Suprapubic skin (tissue), 4 donors: ENCODE data around the gene HOXC13. TPM values are rescaled to one million over a fixed set of nuclear protein-coding genes. Genes with fewer than 3 reads are reported as not detected.

Source experiments
- DNase-seq, 2 donors: peaks; one replicate each; pipeline ENCODE4 v3.0.0-alpha.2; 2019; ENCODE audit warnings: low spot score in 2 of 2
- H3K27ac ChIP-seq: fragments of 200-600 bp; sonication (generic); one replicate; pipeline ENCODE4 v1.5.1; 2019
- H3K27me3 ChIP-seq: fragments of 200-600 bp; sonication (generic); one replicate; pipeline ENCODE4 v1.5.1; 2019
- H3K36me3 ChIP-seq: fragments of 200-600 bp; sonication (generic); one replicate; pipeline ENCODE4 v1.5.1; 2019
- H3K4me1 ChIP-seq: fragments of 200-600 bp; sonication (generic); one replicate; pipeline ENCODE4 v1.5.1; 2019
- H3K4me3 ChIP-seq: fragments of 200-600 bp; sonication (generic); one replicate; pipeline ENCODE4 v1.5.1; 2019; ENCODE audit warnings: mild to moderate bottlenecking
- H3K9me3 ChIP-seq: fragments of 200-600 bp; sonication (generic); one replicate; pipeline ENCODE4 v1.5.1; 2019
- CTCF ChIP-seq, 2 donors: fragments of 200-600 bp in 1 of 2; fragments of 450-650 bp in 1 of 2; sonication (generic) in 1 of 2; IDR thresholded peaks; one replicate each; pipeline ENCODE4 v1.5.1; 2016 to 2019; ENCODE audit warnings: antibody characterized with exemption in 2 of 2, mild to moderate bottlenecking in 1 of 2, moderate library complexity in 1 of 2
- EP300 ChIP-seq: sonication (generic); formaldehyde crosslinking; IDR thresholded peaks from one replicate; pipeline ENCODE4 v1.6.1; 2017; ENCODE audit warnings: antibody characterized with exemption
- POLR2A ChIP-seq, 2 donors: fragments of 450-650 bp; IDR thresholded peaks; one replicate each; pipeline ENCODE4 v1.6.1; 2017; ENCODE audit warnings: antibody characterized with exemption in 2 of 2, mild to moderate bottlenecking in 2 of 2, moderate library complexity in 2 of 2
- POLR2AphosphoS5 ChIP-seq, 3 donors: sonication (generic); formaldehyde crosslinking; IDR thresholded peaks; one replicate each; pipeline ENCODE4 v1.6.1; 2017; ENCODE audit warnings: antibody characterized with exemption in 3 of 3
- WGBS: methylation state at CpG from one replicate; pipeline ENCODE4 v1.1.5; 2018; 5-methylcytosine and 5-hydroxymethylcytosine counted together
- total RNA-seq, 4 donors: library from RNA; depleted of rRNA; stranded (reverse); fragments of >200 nt; gene quantifications; one replicate each; pipeline ENCODE4 v1.1.0, GENCODE V29; 2016

The HOXC13 gene
- total RNA-seq, 4 donors from 2014 or later: 5.3 to 16.7 (median 10.2) TPM

DNA sequence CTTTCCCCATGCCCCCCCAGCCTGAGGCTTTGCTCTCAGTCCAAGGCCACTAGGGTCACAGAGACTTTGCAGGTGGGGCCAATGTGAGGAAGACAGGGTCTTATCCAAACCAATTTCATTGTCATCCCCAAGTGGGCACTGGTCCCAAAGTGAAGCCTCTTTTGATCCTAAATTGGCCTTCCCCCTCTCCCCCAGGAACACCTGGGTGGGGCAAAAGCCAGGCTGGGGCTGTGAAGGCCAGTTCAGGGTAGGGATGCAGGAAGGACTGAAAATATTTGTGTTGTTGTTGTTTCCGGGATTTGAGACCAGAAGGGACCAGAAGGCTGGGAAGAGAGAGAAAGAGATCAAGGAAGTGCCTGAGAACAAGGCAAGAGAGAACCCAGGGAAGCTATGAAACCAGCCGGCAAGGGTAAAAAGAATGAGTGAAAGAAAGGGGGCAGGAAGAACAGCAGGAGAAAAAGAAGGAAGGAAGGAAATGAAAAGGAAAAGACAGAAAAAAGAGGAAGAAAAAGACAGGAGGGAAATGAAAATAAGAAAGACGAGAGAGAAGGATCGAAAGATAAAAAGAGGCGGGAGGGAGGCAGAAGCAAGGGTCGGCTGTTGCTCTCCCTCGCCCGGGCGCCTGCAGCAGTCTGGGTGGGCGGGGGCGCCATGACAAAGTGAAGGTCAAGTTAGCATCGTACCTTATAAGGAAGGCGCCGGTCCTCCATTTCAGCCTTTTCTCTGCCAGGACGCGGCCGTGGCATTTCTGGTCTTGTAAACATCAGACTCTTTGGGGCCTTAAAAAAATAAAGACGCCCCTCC lies 26.9 kb downstream of the HOXC13 start:
- Histone ChIP-seq H3K9me3 (no peaks in the 10 kb centered on the region), H3K27ac (no peak overlapping the region), H3K27me3 (peaks cover 85% of the 10 kb centered on the region), H3K4me3 (no peak overlapping the region), H3K4me1 (peaks cover 9% of the 10 kb centered on the region), H3K36me3 (no peaks in the 10 kb centered on the region)
- no peak for DNase-seq
- 43% methylated on average over 18 of the region's 18 CpGs for WGBS
- TF ChIP-seq EP300 (no peak), POLR2AphosphoS5 (IDR thresholded peaks at IDR 0.05) (no peak), CTCF (IDR thresholded peaks at IDR 0.05) (no peak), POLR2A (IDR thresholded peaks at IDR 0.05) (no peak)

- Histone ChIP-seq H3K27me3 (peaks cover 84% of the 10 kb centered on the region), H3K27ac (no peak overlapping the region), H3K4me1 (peaks cover 6% of the 10 kb centered on the region), H3K9me3 (no peaks in the 10 kb centered on the region), H3K4me3 (no peak overlapping the region), H3K36me3 (no peaks in the 10 kb centered on the region)
- TF ChIP-seq EP300: no peak
- TF ChIP-seq POLR2A (IDR thresholded peaks at IDR 0.05): no peak
- TF ChIP-seq CTCF (IDR thresholded peaks at IDR 0.05): no peak
- TF ChIP-seq POLR2AphosphoS5 (IDR thresholded peaks at IDR 0.05): no peak
- 55% methylated on average over 15 of the region's 15 CpGs for WGBS
- no peak for DNase-seq
Observed at GRCh38 chr12:53966085-53966384, 27.4 kb downstream of the HOXC13 start.

DNA sequence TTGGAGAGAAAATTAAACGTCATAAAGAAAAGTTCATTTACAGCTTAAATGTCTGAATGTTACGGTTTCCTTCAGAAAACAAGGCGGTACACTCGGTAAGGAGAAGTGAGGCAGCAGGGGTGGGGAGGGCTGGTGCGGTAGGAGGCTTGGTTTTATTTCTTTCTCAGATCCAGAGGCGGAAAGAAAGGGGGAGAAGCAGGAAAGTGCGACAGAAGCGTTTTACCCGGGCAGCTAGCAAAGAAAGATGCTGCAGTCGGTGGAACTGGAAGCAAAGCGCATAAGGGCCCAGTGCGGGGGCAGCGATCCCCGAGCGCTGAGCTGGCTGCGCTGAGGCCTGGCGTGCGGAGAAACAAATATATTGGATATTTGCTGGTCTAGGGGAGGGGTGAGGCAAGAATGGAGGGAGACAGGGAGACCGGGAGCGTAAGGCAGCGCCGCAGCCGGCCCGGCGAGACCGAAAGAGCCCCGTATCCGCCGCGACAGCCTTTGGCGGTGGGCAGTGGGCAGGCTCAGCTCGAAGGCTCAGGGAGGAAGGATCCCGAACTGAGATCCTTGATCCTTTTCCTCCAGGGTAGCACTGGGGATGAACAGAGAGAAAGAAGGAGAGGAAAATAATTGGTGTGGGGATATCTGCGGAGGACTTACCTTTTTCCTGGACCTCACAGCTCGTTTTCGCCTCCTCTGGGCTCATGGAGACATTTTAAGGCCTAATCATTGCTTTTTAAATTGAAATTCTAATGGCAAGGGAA lies 27.9 kb downstream of the HOXC13 start:
- peak overlapping the region; percentile 5 for H3K4me3 ChIP-seq
- H3K4me1 ChIP-seq: peaks cover 6% of the 10 kb centered on the region
- WGBS: 71% methylated on average over 36 of the region's 36 CpGs
- no peaks in the 10 kb centered on the region for H3K9me3 ChIP-seq
- peaks cover 84% of the 10 kb centered on the region for H3K27me3 ChIP-seq
- H3K27ac ChIP-seq: no peak overlapping the region
- no peaks in the 10 kb centered on the region for H3K36me3 ChIP-seq
- TF ChIP-seq POLR2AphosphoS5 (IDR thresholded peaks at IDR 0.05) (no peak), POLR2A (IDR thresholded peaks at IDR 0.05) (no peak), EP300 (no peak), CTCF (IDR thresholded peaks at IDR 0.05) (no peak)
- no peak for DNase-seq

- H3K4me1 ChIP-seq: peaks cover 13% of the 10 kb centered on the region
- H3K9me3 ChIP-seq: no peaks in the 10 kb centered on the region
- H3K27ac ChIP-seq: no peak overlapping the region
- 30% methylated on average over 5 of the region's 5 CpGs for WGBS
- peaks cover 84% of the 10 kb centered on the region for H3K27me3 ChIP-seq
- no peaks in the 10 kb centered on the region for H3K36me3 ChIP-seq
- TF ChIP-seq EP300 (no peak), CTCF (IDR thresholded peaks at IDR 0.05) (no peak), POLR2AphosphoS5 (IDR thresholded peaks at IDR 0.05) (no peak), POLR2A (IDR thresholded peaks at IDR 0.05) (no peak)
- DNase-seq: no peak
- peak overlapping the region; percentile 13 for H3K4me3 ChIP-seq
Observed at GRCh38 chr12:53967421-53967925, 28.8 kb downstream of the HOXC13 start.
